Trophoblast cell (in vitro differentiated cells and primary cell): ENCODE results near the gene NASP.

ENCODE experiments used
- DNase-seq, 2 donors: peaks; one replicate each; pipeline ENCODE4 v3.0.0-alpha.2; 2016
- H2AFZ ChIP-seq: 2 replicates; pipeline ENCODE4 v1.6.1; 2013; ENCODE audit warnings: low read length, moderate library complexity, mild to moderate bottlenecking; ENCODE audit not compliant: insufficient read depth, poor library complexity
- H2AK5ac ChIP-seq: 2 replicates; pipeline ENCODE4 v1.6.1; 2013; ENCODE audit warnings: mild to moderate bottlenecking, low read length
- H2BK120ac ChIP-seq: 2 replicates; pipeline ENCODE4 v1.6.1; 2013; ENCODE audit warnings: low read length, mild to moderate bottlenecking, moderate library complexity; ENCODE audit not compliant: insufficient read depth, poor library complexity
- H2BK12ac ChIP-seq: 2 replicates; pipeline ENCODE4 v1.6.1; 2013; ENCODE audit warnings: mild to moderate bottlenecking, low read length, moderate library complexity
- H2BK5ac ChIP-seq: 2 replicates; pipeline ENCODE4 v1.6.1; 2013; ENCODE audit warnings: low read length, low read depth, moderate library complexity, mild to moderate bottlenecking; ENCODE audit not compliant: poor library complexity
- H3K14ac ChIP-seq: 2 replicates; pipeline ENCODE4 v1.6.1; 2013; ENCODE audit warnings: mild to moderate bottlenecking, low read length
- H3K18ac ChIP-seq: 2 replicates; pipeline ENCODE4 v1.6.1; 2013; ENCODE audit warnings: mild to moderate bottlenecking, low read length
- H3K23ac ChIP-seq: 2 replicates; pipeline ENCODE4 v1.6.1; 2013; ENCODE audit warnings: low read length
- H3K27ac ChIP-seq: 2 replicates; pipeline ENCODE4 v1.5.1; 2013; ENCODE audit warnings: low read depth, mild to moderate bottlenecking, inconsistent platforms, low read length, moderate library complexity
- H3K27me3 ChIP-seq: 2 replicates; pipeline ENCODE4 v1.6.1; 2013; ENCODE audit warnings: inconsistent platforms, mild to moderate bottlenecking, low read length, moderate library complexity; ENCODE audit not compliant: insufficient read depth
- H3K36me3 ChIP-seq, 2 experiments: 1 replicate in 1 of 2; 2 replicates in 1 of 2; pipeline ENCODE4 v1.6.1; 2013; ENCODE audit warnings: low read length in 2 of 2, mild to moderate bottlenecking in 2 of 2, moderate library complexity in 1 of 2; ENCODE audit not compliant: insufficient read depth in 2 of 2, control insufficient read depth in 1 of 2
- H3K4ac ChIP-seq: 2 replicates; pipeline ENCODE4 v1.6.1; 2013; ENCODE audit warnings: low read depth, mild to moderate bottlenecking, low read length, moderate library complexity
- H3K4me1 ChIP-seq, 2 experiments: 1 replicate in 1 of 2; 2 replicates in 1 of 2; pipeline ENCODE4 v1.6.1; 2013; ENCODE audit warnings: low read length in 2 of 2, mild to moderate bottlenecking in 2 of 2, moderate library complexity in 1 of 2; ENCODE audit not compliant: insufficient read depth in 2 of 2, control insufficient read depth in 1 of 2
- H3K4me2 ChIP-seq: 2 replicates; pipeline ENCODE4 v1.6.1; 2013; ENCODE audit warnings: inconsistent platforms, mild to moderate bottlenecking, low read length, moderate library complexity
- H3K4me3 ChIP-seq: 2 replicates; pipeline ENCODE4 v1.5.1; 2013; ENCODE audit warnings: mild to moderate bottlenecking, low read depth, low read length, inconsistent platforms
- H3K79me1 ChIP-seq: one replicate; pipeline ENCODE4 v1.6.1; 2013; ENCODE audit warnings: low read length
- H3K79me2 ChIP-seq: 2 replicates; pipeline ENCODE4 v1.6.1; 2013; ENCODE audit warnings: low read length, mild to moderate bottlenecking; ENCODE audit not compliant: control insufficient read depth, insufficient read depth, poor library complexity
- H3K9ac ChIP-seq: 2 replicates; pipeline ENCODE4 v1.6.1; 2013; ENCODE audit warnings: mild to moderate bottlenecking, low read length
- H3K9me3 ChIP-seq: 2 replicates; pipeline ENCODE4 v1.6.1; 2013; ENCODE audit warnings: low read depth, mild to moderate bottlenecking, control low read depth, inconsistent platforms, low read length; ENCODE audit not compliant: insufficient read depth
- H4K12ac ChIP-seq: 2 replicates; pipeline ENCODE4 v1.6.1; 2013; ENCODE audit warnings: low read depth, mild to moderate bottlenecking, low read length, moderate library complexity
- H4K8ac ChIP-seq: 2 replicates; pipeline ENCODE4 v1.6.1; 2013; ENCODE audit warnings: low read depth, mild to moderate bottlenecking, low read length, moderate library complexity
- H4K91ac ChIP-seq: one replicate; pipeline ENCODE4 v1.6.1; 2013; ENCODE audit warnings: low read depth, mild to moderate bottlenecking, low read length, moderate library complexity
- WGBS: extraction: QIAGEN DNeasy Blood & Tissue Kit; methylation state at CpG from one replicate; pipeline ENCODE4 v1.1.7; 2013; ENCODE audit warnings: missing lambda C conversion rate; ENCODE audit not compliant: insufficient read length, insufficient coverage; ENCODE audit errors: extremely low coverage; 5-methylcytosine and 5-hydroxymethylcytosine counted together

NASP gene

GRCh38 chr1:45542591-45542990, 41.2 kb upstream of the NASP start:
- Histone ChIP-seq H3K9ac (no peak overlapping the region), H3K18ac (no peak overlapping the region), H3K4ac (no peak overlapping the region), H2BK12ac (no peak overlapping the region), H3K4me3 (no peak overlapping the region), H3K4me1 (peaks cover 0 to 2% of the 10 kb centered on the region in 2 experiments), H2BK5ac (no peak overlapping the region), H3K79me2 (no peaks in the 10 kb centered on the region), H3K23ac (no peak overlapping the region), H2AFZ (no peak overlapping the region), H3K4me2 (no peak overlapping the region), H3K27me3 (no peaks in the 10 kb centered on the region), H4K8ac (no peak overlapping the region), H3K27ac (no peak overlapping the region), H3K36me3 (no peaks in the 10 kb centered on the region), H3K9me3 (no peaks in the 10 kb centered on the region), H4K12ac (no peak overlapping the region), H3K14ac (no peak overlapping the region), H4K91ac (no peak overlapping the region), H2BK120ac (no peak overlapping the region), H3K79me1 (no peaks in the 10 kb centered on the region), H2AK5ac (no peak overlapping the region)
- peak; percentile 87 to 90 for DNase-seq
- no CpG with 5 or more reads among the region's 4 CpGs for WGBS

- Histone ChIP-seq H2AFZ (no peak overlapping the region), H3K23ac (no peak overlapping the region), H4K91ac (no peak overlapping the region), H2AK5ac (no peak overlapping the region), H3K4ac (no peak overlapping the region), H3K36me3 (no peaks in the 10 kb centered on the region), H3K14ac (no peak overlapping the region), H4K12ac (no peak overlapping the region), H2BK120ac (no peak overlapping the region), H3K18ac (no peak overlapping the region), H3K4me1 (peaks cover 0 to 2% of the 10 kb centered on the region in 2 experiments), H3K79me2 (no peaks in the 10 kb centered on the region), H3K27me3 (no peaks in the 10 kb centered on the region), H4K8ac (no peak overlapping the region), H2BK5ac (no peak overlapping the region), H2BK12ac (no peak overlapping the region), H3K27ac (no peak overlapping the region), H3K9me3 (no peaks in the 10 kb centered on the region), H3K4me2 (no peak overlapping the region), H3K9ac (no peak overlapping the region), H3K4me3 (no peak overlapping the region), H3K79me1 (no peaks in the 10 kb centered on the region)
- DNase-seq = peak; percentile 10 to 39
- WGBS = no CpG with 5 or more reads among the region's 8 CpGs
Observed at GRCh38 chr1:45543581-45544417, 40.0 kb upstream of the NASP start.

- H3K79me2 ChIP-seq = no peaks in the 10 kb centered on the region
- no peak overlapping the region for H3K4me3 ChIP-seq
- peaks cover 0 to 2% of the 10 kb centered on the region in 2 experiments for H3K4me1 ChIP-seq
Observed at GRCh38 chr1:45544530-45544929, 39.3 kb upstream of the NASP start.

GRCh38 chr1:45545019-45545493, 38.8 kb upstream of the NASP start:
- H3K4me1 ChIP-seq = peaks cover 0 to 2% of the 10 kb centered on the region in 2 experiments
- H2AFZ ChIP-seq = no peak overlapping the region
- H3K18ac ChIP-seq = no peak overlapping the region
- no peak overlapping the region for H3K4me2 ChIP-seq
- DNase-seq = peak; percentile 17 to 35
- H2BK12ac ChIP-seq = no peak overlapping the region
- no peak overlapping the region for H2BK5ac ChIP-seq
- no peaks in the 10 kb centered on the region for H3K9me3 ChIP-seq
- H3K79me2 ChIP-seq = no peaks in the 10 kb centered on the region
- no peaks in the 10 kb centered on the region for H3K79me1 ChIP-seq
- WGBS = no CpG with 5 or more reads among the region's 6 CpGs
- H3K27ac ChIP-seq = no peak overlapping the region
- H3K23ac ChIP-seq = no peak overlapping the region
- no peak overlapping the region for H3K4ac ChIP-seq
- no peak overlapping the region for H3K9ac ChIP-seq
- H4K12ac ChIP-seq = no peak overlapping the region
- no peaks in the 10 kb centered on the region for H3K27me3 ChIP-seq
- no peak overlapping the region for H2AK5ac ChIP-seq
- no peak overlapping the region for H3K14ac ChIP-seq
- H4K8ac ChIP-seq = no peak overlapping the region
- no peaks in the 10 kb centered on the region for H3K36me3 ChIP-seq
- H3K4me3 ChIP-seq = no peak overlapping the region
- H4K91ac ChIP-seq = no peak overlapping the region
- H2BK120ac ChIP-seq = no peak overlapping the region

More at GRCh38 chr1:45544530-45544929, 39.3 kb upstream of the NASP start:
- Histone ChIP-seq H3K4ac (no peak overlapping the region), H3K9ac (no peak overlapping the region), H2BK5ac (no peak overlapping the region), H3K18ac (no peak overlapping the region), H3K14ac (no peak overlapping the region), H3K79me1 (no peaks in the 10 kb centered on the region), H4K8ac (no peak overlapping the region), H3K23ac (no peak overlapping the region), H2BK120ac (no peak overlapping the region), H3K36me3 (no peaks in the 10 kb centered on the region), H3K27ac (no peak overlapping the region), H3K4me2 (no peak overlapping the region), H4K12ac (no peak overlapping the region), H2AK5ac (no peak overlapping the region), H3K27me3 (no peaks in the 10 kb centered on the region), H2BK12ac (no peak overlapping the region), H2AFZ (no peak overlapping the region), H3K9me3 (no peaks in the 10 kb centered on the region), H4K91ac (no peak overlapping the region)
- WGBS = no CpG with 5 or more reads among the region's 4 CpGs
- DNase-seq = no peak
